Measurements from ENCODE around the gene CEP128.

GRCh38 chr14:80780500-80780899, 161.0 kb downstream of the CEP128 start:
- TF ChIP-seq CTCF (optimal IDR thresholded peaks at IDR 0.05 in 1 of 3, IDR thresholded peaks at IDR 0.05 in 1 of 3, conservative IDR thresholded peaks at IDR 0.05 in 1 of 3; ENCODE audit: extremely low read depth in 1 of 3, insufficient read depth in 2 of 3, low read length in 3 of 3), result no peak
- TF ChIP-seq EZH2 (IDR thresholded peaks at IDR 0.05; ENCODE audit: low read length), result no peak
